Measurements from ENCODE around the gene CA4.
A peak's percentile ranks its signal among the peaks of the same experiment; 100 is the strongest.

The CA4 gene

GRCh38 chr17:60139438-60140285, 10.1 kb upstream of the CA4 start:
- TF ChIP-seq, protein P1, sequence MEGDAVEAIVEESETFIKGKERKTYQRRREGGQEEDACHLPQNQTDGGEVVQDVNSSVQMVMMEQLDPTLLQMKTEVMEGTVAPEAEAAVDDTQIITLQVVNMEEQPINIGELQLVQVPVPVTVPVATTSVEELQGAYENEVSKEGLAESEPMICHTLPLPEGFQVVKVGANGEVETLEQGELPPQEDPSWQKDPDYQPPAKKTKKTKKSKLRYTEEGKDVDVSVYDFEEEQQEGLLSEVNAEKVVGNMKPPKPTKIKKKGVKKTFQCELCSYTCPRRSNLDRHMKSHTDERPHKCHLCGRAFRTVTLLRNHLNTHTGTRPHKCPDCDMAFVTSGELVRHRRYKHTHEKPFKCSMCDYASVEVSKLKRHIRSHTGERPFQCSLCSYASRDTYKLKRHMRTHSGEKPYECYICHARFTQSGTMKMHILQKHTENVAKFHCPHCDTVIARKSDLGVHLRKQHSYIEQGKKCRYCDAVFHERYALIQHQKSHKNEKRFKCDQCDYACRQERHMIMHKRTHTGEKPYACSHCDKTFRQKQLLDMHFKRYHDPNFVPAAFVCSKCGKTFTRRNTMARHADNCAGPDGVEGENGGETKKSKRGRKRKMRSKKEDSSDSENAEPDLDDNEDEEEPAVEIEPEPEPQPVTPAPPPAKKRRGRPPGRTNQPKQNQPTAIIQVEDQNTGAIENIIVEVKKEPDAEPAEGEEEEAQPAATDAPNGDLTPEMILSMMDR (IDR thresholded peaks at IDR 0.05; ENCODE audit: poor library complexity, severe bottlenecking): peak; percentile 80
- H3K27me3 ChIP-seq (ENCODE audit: insufficient read depth, poor library complexity, severe bottlenecking): peaks cover 44% of the 10 kb centered on the region
- H3K27ac ChIP-seq (ENCODE audit: poor library complexity, severe bottlenecking): no peak overlapping the region
- H3K9me3 ChIP-seq (ENCODE audit: severe bottlenecking): no peaks in the 10 kb centered on the region
- DNase-seq (ENCODE audit: low spot score): no peak
- H3K4me1 ChIP-seq (ENCODE audit: insufficient read depth, poor library complexity, severe bottlenecking): no peaks in the 10 kb centered on the region
- ATAC-seq (ENCODE audit: low read depth): peak; percentile 17; the same call in 1 of the 3 replicates
- no peaks in the 10 kb centered on the region for H3K36me3 ChIP-seq (ENCODE audit: low read depth)
- no peak overlapping the region for H3K4me3 ChIP-seq (ENCODE audit: severe bottlenecking)

DNA sequence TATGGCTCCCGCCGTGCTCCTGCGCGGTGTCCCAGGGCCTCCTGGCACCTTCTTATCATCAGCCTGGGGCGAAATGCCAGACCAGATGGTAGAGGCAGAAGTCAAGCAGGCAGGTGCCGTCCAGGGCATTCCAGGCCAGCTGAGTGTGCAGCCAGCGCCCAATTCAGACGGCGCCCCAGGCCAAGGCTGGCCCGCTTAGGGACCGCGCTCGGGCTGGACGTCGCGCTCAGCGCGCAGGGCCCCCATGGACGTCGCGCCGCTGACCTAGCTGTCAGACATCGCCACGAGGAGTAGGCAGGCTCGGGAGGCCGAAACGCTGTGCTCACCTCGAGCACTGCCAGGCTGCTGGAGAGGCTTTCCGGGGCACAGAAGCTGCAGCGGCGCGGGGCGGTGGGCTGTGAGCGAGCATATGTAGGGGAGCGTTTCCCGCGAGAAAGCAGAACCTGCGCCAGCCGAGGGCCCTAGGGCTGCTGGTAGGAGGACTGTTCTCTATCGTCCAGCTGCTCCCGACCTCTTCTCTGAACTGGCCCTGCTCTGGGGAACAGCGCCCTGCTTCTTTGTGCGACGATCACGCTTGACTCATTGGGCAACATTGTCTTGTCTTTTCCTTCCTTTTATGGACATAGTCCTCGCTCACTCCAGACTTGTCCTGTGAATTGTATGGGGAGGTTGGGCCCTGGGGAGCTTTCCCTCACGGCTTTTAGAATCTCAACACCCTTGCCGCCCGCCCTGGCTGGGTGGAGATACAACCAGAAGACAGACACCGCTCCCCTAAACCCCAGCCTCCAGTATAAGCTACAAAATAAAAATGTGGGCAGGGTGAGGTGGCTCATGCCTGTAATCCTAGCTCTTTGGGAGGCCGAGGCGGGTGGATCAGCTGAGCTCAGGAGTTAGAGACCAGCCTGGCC, 8.4 kb upstream of the CA4 start:
- no peak overlapping the region for H3K27ac ChIP-seq (ENCODE audit: poor library complexity, severe bottlenecking)
- H3K9me3 ChIP-seq (ENCODE audit: severe bottlenecking): no peaks in the 10 kb centered on the region
- peaks cover 58% of the 10 kb centered on the region for H3K27me3 ChIP-seq (ENCODE audit: insufficient read depth, poor library complexity, severe bottlenecking)
- no peaks in the 10 kb centered on the region for H3K36me3 ChIP-seq (ENCODE audit: low read depth)
- H3K4me3 ChIP-seq (ENCODE audit: severe bottlenecking): no peak overlapping the region
- DNase-seq (ENCODE audit: low spot score) (no peak), ATAC-seq (ENCODE audit: low read depth) (no peak; the same call in 2 of the 3 replicates)
- TF ChIP-seq, protein P1 (IDR thresholded peaks at IDR 0.05; ENCODE audit: poor library complexity, severe bottlenecking): no peak
- H3K4me1 ChIP-seq (ENCODE audit: insufficient read depth, poor library complexity, severe bottlenecking): no peaks in the 10 kb centered on the region

GRCh38 chr17:60142872-60143499, 6.8 kb upstream of the CA4 start:
- ATAC-seq (ENCODE audit: low read depth) (peak; percentile 78), DNase-seq (ENCODE audit: low spot score) (no peak)
- no peaks in the 10 kb centered on the region for H3K9me3 ChIP-seq (ENCODE audit: severe bottlenecking)
- H3K4me3 ChIP-seq (ENCODE audit: severe bottlenecking): no peak overlapping the region
- no peak overlapping the region for H3K27ac ChIP-seq (ENCODE audit: poor library complexity, severe bottlenecking)
- no peaks in the 10 kb centered on the region for H3K36me3 ChIP-seq (ENCODE audit: low read depth)
- TF ChIP-seq, protein P1 (IDR thresholded peaks at IDR 0.05; ENCODE audit: poor library complexity, severe bottlenecking): peak; percentile 93
- H3K27me3 ChIP-seq (ENCODE audit: insufficient read depth, poor library complexity, severe bottlenecking): peaks cover 58% of the 10 kb centered on the region
- no peaks in the 10 kb centered on the region for H3K4me1 ChIP-seq (ENCODE audit: insufficient read depth, poor library complexity, severe bottlenecking)

DNA sequence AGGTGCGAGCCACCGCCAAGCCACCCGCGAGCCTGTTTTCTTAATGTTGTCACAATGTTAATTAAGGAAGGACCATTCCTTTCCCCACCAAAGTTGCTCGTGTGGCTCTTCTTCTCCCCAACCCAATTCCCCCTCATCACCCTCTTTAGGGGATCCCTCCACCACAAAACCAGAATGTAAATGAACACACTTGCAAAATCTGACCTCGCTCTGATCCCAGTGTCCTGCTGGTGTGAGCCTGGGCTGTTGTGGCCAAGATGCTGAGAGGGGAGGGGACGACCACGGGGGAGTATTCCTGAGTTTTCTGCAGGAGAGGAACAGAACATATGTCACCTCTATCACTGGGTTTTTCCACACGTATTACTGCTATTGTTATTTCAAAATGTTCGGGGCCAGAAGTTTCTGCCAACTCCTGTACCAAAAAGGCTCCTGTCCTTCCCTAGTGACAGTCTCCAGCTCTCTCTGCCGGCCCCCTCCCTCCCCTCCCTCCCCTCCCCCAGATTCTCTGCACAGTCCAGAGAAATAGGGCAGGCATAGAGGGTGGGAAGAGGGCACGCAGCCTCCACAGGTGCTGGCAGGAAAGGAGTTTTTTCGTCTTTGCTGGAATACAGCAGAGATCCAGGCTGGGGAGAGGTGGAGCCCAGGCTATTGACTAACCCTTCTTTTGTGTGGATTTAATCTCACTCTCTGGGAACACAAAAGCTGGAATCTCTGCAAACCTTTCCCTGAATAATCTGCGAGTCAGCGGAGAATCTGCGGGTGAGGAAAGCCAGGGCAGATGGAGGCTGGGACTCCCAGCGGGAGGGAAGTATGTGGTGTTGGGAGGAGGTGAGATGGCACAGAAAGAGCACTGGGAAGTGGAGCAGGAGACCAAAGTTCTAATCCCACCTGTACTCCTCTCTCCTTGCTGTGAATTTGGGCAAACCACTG, 4.5 kb upstream of the CA4 start:
- Histone ChIP-seq H3K36me3 (ENCODE audit: low read depth) (no peaks in the 10 kb centered on the region), H3K27ac (ENCODE audit: poor library complexity, severe bottlenecking) (no peak overlapping the region), H3K27me3 (ENCODE audit: insufficient read depth, poor library complexity, severe bottlenecking) (peaks cover 59% of the 10 kb centered on the region), H3K9me3 (ENCODE audit: severe bottlenecking) (no peaks in the 10 kb centered on the region), H3K4me3 (ENCODE audit: severe bottlenecking) (no peak overlapping the region), H3K4me1 (ENCODE audit: insufficient read depth, poor library complexity, severe bottlenecking) (no peaks in the 10 kb centered on the region)
- TF ChIP-seq, protein P1 (IDR thresholded peaks at IDR 0.05; ENCODE audit: poor library complexity, severe bottlenecking): no peak
- DNase-seq (ENCODE audit: low spot score) (no peak), ATAC-seq (ENCODE audit: low read depth) (no peak)

All from RWPE2 (cell line).